ENCODE data around the gene ACSF3.

Gene ACSF3

DNA sequence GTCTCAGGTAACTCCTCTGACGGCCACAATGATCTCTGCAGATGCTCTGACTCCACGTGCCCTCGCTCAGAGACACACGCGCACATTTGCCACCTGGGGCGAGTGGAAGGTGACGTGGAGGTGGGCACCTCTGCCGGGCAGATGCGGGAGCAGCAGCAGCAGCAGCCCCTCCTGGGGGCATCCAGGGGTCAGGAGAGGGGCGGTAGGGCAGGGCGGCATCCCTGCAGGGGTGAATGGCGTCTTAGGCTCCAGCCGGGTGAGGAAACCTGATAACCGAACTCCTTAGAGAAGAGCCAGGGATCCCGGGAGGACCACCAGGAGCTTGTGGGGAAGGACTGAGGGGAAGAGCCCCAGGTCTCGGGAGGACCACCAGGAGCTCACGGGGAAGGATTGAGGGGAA is 43.3 kb downstream of the ACSF3 start:
- H3K27ac ChIP-seq, result no peak overlapping the region
- no peak overlapping the region for H3K4me3 ChIP-seq
- TF ChIP-seq EZH2 (IDR thresholded peaks at IDR 0.05) (no peak), FOXP2 (optimal IDR thresholded peaks at IDR 0.05; ENCODE audit: control extremely low read depth, extremely low read length, insufficient read depth) (no peak), POLR2AphosphoS5 (IDR thresholded peaks at IDR 0.05; ENCODE audit: borderline replicate concordance, low read depth, low read length) (no peak)
- H3K36me3 ChIP-seq (ENCODE audit: insufficient read depth, low read length), result no peaks in the 10 kb centered on the region
- no peak for DNase-seq (ENCODE audit: low read depth, low spot score)
- H3K9me3 ChIP-seq (ENCODE audit: low read depth, low read length), result no peaks in the 10 kb centered on the region
- no peak overlapping the region for H3K9ac ChIP-seq (ENCODE audit: insufficient read length)

DNA sequence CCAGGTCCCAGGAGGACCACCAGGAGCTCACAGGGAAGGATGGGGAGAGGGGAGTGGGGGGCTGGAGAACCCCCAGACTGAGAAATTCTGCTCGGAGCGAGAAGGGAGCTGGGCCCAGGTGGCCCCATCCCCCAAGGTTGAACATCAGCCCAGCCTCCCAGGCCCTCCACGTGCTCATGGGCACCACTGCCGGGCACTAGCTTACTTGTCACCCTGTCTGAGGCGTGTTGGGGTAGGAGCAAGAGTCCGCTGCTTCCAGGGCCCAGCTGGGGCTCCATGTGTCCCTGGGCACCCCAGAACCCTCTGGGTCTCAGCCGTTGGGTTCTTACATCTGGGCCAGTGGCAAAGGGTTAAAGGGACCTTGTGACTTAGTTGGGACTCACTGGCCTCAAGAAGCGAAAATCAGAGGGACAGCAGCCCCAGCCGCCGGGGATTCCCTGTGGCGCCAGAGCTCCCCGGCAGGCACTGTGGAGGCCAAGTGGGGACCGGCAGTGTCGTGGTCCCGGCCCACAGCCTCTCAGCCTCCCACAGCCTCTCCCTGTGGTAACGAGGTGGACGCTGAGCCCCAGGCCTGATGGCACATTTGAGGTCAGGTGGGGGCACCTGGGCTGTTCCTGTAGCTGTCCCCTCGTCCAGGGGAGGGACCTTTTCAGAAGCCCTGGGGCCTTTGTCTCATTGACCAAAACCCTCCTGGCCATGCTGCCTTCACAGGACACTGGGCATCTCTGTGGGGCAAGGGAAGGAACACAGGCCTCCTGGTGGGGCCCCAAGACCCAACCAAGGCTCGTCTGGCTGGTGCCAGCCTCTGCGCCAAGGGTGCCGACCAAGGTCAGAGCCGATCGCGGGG is 44.2 kb downstream of the ACSF3 start:
- H3K9ac ChIP-seq (ENCODE audit: insufficient read length), result no peak overlapping the region
- no peak overlapping the region for H3K4me3 ChIP-seq
- H3K36me3 ChIP-seq (ENCODE audit: insufficient read depth, low read length), result no peaks in the 10 kb centered on the region
- no peak for DNase-seq (ENCODE audit: low read depth, low spot score)
- H3K9me3 ChIP-seq (ENCODE audit: low read depth, low read length), result no peaks in the 10 kb centered on the region
- TF ChIP-seq EZH2 (IDR thresholded peaks at IDR 0.05) (no peak), FOXP2 (optimal IDR thresholded peaks at IDR 0.05; ENCODE audit: control extremely low read depth, extremely low read length, insufficient read depth) (no peak), POLR2AphosphoS5 (IDR thresholded peaks at IDR 0.05; ENCODE audit: borderline replicate concordance, low read depth, low read length) (no peak)
- no peak overlapping the region for H3K27ac ChIP-seq

DNA sequence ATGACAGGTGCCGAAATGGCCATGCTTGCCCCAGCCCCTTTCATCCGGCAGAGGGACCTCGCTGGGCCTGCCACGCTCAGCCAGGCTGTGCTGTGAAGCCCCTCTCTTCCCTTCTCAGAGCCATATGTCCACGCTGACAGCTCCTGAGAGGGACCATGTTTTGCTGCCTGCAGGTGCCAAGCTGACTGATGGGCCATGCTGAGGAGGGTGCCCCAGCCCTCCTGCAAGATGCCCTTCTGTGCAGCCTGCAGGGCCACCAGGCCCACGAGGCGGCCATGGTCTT is 44.8 kb downstream of the ACSF3 start:
- DNase-seq (ENCODE audit: low read depth, low spot score), result no peak
- Histone ChIP-seq H3K4me3 (no peak overlapping the region), H3K9ac (ENCODE audit: insufficient read length) (no peak overlapping the region), H3K9me3 (ENCODE audit: low read depth, low read length) (no peaks in the 10 kb centered on the region), H3K27ac (no peak overlapping the region), H3K36me3 (ENCODE audit: insufficient read depth, low read length) (no peaks in the 10 kb centered on the region)
- TF ChIP-seq EZH2 (IDR thresholded peaks at IDR 0.05) (no peak), FOXP2 (optimal IDR thresholded peaks at IDR 0.05; ENCODE audit: control extremely low read depth, extremely low read length, insufficient read depth) (no peak), POLR2AphosphoS5 (IDR thresholded peaks at IDR 0.05; ENCODE audit: borderline replicate concordance, low read depth, low read length) (no peak)

DNA sequence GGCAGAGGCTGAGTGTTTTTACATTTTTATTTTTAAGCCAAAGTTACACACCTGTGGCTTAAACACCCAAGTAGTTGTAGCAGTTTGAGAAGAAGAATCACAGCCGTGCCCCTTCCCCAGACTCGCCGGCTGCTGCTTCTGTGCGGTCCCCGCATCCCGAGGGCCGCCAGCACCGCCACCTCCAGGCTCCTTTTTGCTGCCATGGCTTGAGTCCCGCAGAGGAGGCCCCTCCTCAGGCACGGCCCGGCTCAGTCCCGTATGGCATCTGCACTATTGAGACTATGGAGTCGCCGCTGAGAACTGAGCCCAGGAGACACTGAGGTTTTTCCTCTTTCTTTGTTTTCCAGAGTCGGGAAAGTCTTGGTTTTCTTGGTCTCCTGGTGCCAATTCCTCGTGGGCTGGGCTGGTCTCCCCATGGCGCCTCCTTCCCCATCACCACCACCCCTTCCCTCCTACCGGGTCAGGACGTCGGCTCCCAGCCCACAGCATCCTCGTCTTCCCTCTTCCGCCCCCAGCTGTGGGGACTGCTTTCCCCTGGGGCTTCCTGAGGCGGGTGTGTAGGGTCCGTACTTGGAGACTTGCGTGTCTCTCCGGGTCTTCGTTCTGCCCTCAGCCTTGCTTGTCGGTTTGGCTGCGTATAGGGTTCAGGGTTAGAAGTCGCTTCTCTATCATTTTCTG is 45.3 kb downstream of the ACSF3 start:
- TF ChIP-seq EZH2 (IDR thresholded peaks at IDR 0.05), result no peak
- TF ChIP-seq POLR2AphosphoS5 (IDR thresholded peaks at IDR 0.05; ENCODE audit: borderline replicate concordance, low read depth, low read length), result no peak
- no peak for TF ChIP-seq FOXP2 (optimal IDR thresholded peaks at IDR 0.05; ENCODE audit: control extremely low read depth, extremely low read length, insufficient read depth)
- Histone ChIP-seq H3K9ac (ENCODE audit: insufficient read length) (no peak overlapping the region), H3K9me3 (ENCODE audit: low read depth, low read length) (no peaks in the 10 kb centered on the region), H3K27ac (no peak overlapping the region), H3K36me3 (ENCODE audit: insufficient read depth, low read length) (no peaks in the 10 kb centered on the region), H3K4me3 (no peak overlapping the region)
- no peak for DNase-seq (ENCODE audit: low read depth, low spot score)

DNA sequence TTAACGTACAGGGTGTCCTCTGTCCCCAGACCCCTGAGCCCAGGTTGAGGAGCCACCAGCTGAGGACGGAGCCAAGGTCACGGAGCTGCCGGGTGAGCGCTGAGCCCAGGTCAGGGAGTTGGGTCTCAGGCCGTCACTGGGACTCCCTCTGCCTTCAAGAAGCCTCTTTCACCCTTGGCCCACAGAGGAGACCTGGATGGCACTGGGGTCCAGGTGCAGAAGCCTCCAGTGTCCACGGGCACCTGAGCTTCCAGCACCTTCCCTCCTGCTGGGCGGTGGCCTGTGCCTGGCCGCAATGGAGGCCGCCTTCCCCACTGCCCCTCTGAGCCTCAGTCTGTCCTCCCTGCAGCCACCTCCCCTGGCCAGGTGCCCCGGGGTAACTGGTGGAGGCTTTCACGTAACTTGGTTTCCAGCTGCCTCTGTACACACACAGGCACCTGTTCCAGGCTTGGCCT is 46.3 kb downstream of the ACSF3 start:
- no peak overlapping the region for H3K9ac ChIP-seq (ENCODE audit: insufficient read length)
- TF ChIP-seq EZH2 (IDR thresholded peaks at IDR 0.05), result no peak
- TF ChIP-seq FOXP2 (optimal IDR thresholded peaks at IDR 0.05; ENCODE audit: control extremely low read depth, extremely low read length, insufficient read depth), result no peak
- TF ChIP-seq POLR2AphosphoS5 (IDR thresholded peaks at IDR 0.05; ENCODE audit: borderline replicate concordance, low read depth, low read length), result no peak
- H3K27ac ChIP-seq, result no peak overlapping the region
- no peaks in the 10 kb centered on the region for H3K36me3 ChIP-seq (ENCODE audit: insufficient read depth, low read length)
- H3K9me3 ChIP-seq (ENCODE audit: low read depth, low read length), result no peaks in the 10 kb centered on the region
- no peak for DNase-seq (ENCODE audit: low read depth, low spot score)
- H3K4me3 ChIP-seq, result no peak overlapping the region

DNA sequence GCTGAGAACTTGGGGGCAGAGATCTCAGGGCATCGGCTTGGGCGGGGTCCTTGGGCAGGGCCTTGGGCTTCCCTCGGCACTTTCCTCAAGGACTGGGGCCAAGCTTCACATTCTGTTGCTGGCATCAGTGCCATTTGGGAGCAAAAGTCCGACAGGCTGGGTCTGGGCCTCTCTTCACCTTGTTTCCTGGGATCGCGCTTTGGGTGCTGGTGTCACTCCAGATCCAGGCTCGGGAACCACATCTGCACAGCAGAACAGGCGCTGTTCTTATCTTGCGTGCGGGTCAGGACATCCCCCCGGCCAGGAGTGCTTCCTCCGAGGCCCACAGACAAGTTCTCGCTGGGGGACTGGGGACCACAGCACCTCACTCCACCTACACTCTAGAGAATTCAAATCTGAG is 46.7 kb downstream of the ACSF3 start:
- Histone ChIP-seq H3K9ac (ENCODE audit: insufficient read length) (no peak overlapping the region), H3K4me3 (no peak overlapping the region), H3K27ac (no peak overlapping the region), H3K9me3 (ENCODE audit: low read depth, low read length) (no peaks in the 10 kb centered on the region), H3K36me3 (ENCODE audit: insufficient read depth, low read length) (no peaks in the 10 kb centered on the region)
- no peak for DNase-seq (ENCODE audit: low read depth, low spot score)
- no peak for TF ChIP-seq EZH2 (IDR thresholded peaks at IDR 0.05)
- no peak for TF ChIP-seq POLR2AphosphoS5 (IDR thresholded peaks at IDR 0.05; ENCODE audit: borderline replicate concordance, low read depth, low read length)
- TF ChIP-seq FOXP2 (optimal IDR thresholded peaks at IDR 0.05; ENCODE audit: control extremely low read depth, extremely low read length, insufficient read depth), result no peak

DNA sequence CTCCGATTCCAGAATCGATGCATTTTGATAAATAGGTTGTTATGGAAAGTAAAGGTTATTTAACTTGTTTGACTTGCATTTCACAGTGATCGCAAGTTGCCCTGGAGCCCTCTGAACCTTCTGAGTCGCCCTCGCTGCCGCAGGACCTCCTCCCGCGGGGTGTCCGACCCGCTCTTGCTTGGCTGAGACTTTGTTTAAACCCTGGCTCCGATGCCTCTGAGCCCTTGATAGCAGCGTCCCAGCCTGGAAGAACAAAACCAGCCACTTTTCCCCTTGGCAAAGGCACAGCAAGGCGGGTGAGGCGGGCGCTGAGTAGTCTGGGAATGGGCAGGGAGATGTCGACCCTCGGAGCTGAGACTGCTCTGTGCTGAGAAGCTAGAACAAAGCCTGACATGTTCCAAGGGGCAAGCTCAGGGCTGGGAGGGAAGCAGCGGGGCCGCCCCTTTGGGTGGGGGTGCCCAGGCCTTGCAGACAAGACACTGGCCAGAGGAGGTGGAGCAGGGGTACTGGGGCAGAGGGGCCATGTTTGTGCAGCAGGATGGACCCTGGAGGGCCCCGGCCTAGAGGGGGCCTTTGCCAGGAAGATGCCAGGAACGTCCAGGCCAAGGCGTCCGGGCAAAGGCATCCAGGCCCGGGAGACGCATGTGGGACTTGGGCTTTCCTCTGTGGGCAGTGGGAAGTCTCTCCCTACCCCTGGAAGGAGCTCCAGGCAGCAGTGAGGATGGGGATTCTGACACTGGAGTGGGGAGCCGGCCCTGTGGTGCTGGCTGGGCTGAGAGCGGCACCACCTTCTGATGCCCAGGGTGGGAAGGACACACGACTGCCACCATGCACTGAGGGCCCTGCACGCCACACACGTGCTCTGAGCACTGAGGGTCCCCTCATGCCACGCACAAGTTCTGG is 47.6 kb downstream of the ACSF3 start:
- no peaks in the 10 kb centered on the region for H3K9me3 ChIP-seq (ENCODE audit: low read depth, low read length)
- no peak overlapping the region for H3K9ac ChIP-seq (ENCODE audit: insufficient read length)
- TF ChIP-seq POLR2AphosphoS5 (IDR thresholded peaks at IDR 0.05; ENCODE audit: borderline replicate concordance, low read depth, low read length) (no peak), EZH2 (IDR thresholded peaks at IDR 0.05) (no peak), FOXP2 (optimal IDR thresholded peaks at IDR 0.05; ENCODE audit: control extremely low read depth, extremely low read length, insufficient read depth) (no peak)
- no peak overlapping the region for H3K27ac ChIP-seq
- no peaks in the 10 kb centered on the region for H3K36me3 ChIP-seq (ENCODE audit: insufficient read depth, low read length)
- DNase-seq (ENCODE audit: low read depth, low spot score), result no peak
- no peak overlapping the region for H3K4me3 ChIP-seq

DNA sequence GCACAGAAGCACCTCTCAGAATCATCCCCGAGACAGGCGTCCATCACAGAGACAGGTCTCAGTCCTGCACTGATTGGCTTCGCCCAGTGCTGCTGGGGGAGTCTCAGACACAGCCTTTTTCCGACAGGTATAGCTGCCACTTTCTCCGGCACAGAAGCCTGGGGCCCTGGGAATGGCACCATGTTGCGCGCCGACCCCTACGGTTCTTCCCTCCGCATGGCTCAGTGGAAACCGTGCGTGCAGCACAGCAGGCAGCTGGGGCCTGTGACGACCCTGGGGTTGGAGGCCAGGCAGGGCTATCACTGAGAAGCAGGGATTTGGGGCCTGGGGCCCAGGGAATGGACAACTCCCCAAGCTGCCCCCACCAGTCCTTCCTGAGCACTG is 48.2 kb downstream of the ACSF3 start:
- DNase-seq (ENCODE audit: low read depth, low spot score), result no peak
- Histone ChIP-seq H3K9ac (ENCODE audit: insufficient read length) (no peak overlapping the region), H3K4me3 (no peak overlapping the region), H3K27ac (no peak overlapping the region), H3K36me3 (ENCODE audit: insufficient read depth, low read length) (no peaks in the 10 kb centered on the region), H3K9me3 (ENCODE audit: low read depth, low read length) (no peaks in the 10 kb centered on the region)
- no peak for TF ChIP-seq EZH2 (IDR thresholded peaks at IDR 0.05)
- no peak for TF ChIP-seq FOXP2 (optimal IDR thresholded peaks at IDR 0.05; ENCODE audit: control extremely low read depth, extremely low read length, insufficient read depth)
- no peak for TF ChIP-seq POLR2AphosphoS5 (IDR thresholded peaks at IDR 0.05; ENCODE audit: borderline replicate concordance, low read depth, low read length)

All from SK-N-MC (cell line).